Measurements from ENCODE around the gene DUSP2.

The DUSP2 gene

GRCh38 chr2:96098900-96099590 lies 46.2 kb downstream of the DUSP2 start:
- DNase-seq, result no peak

GRCh38 chr2:96097951-96098823 lies 47.1 kb downstream of the DUSP2 start:
- DNase-seq, result no peak

GRCh38 chr2:96097441-96097840 lies 47.8 kb downstream of the DUSP2 start:
- no peak for DNase-seq

- DNase-seq, result peak; percentile 85
These were observed 50.1 kb downstream of the DUSP2 start for GRCh38 chr2:96095116-96095636.

- DNase-seq, result no peak
These were observed 51.7 kb downstream of the DUSP2 start for GRCh38 chr2:96093528-96093927.

Data from COR-L47 (cell line).